T-helper 1 cell treated with Interleukin-12 subunit alpha and Interleukin-12 subunit beta and Interleukin-4 antibody, amounts not matched to agents 30 ng/mL and 1 ng/mL, for 36 hours (primary cell): ENCODE results near the gene SLC35A5. TPM values are rescaled to one million over a fixed set of nuclear protein-coding genes. Genes with fewer than 3 reads are reported as not detected.
"Not testable (repeated sequence)": the region's sequence is repeated elsewhere in the genome, so short reads cannot be mapped to it uniquely, and the experiment has no call there.

ENCODE experiments used
- intact Hi-C: fragments of 100-400 bp; cut with micrococcal nuclease; formaldehyde crosslinking; loops from one replicate; pipeline ENCODE4 v1.15.1; 2024
- total RNA-seq: library from RNA; stranded (reverse); gene quantifications from 2 replicates; pipeline ENCODE4 v1.2.3, GENCODE V29; 2022

Gene SLC35A5
- total RNA-seq = 19.8 and 22.4 TPM in 2 replicates

- intact Hi-C loops = loop anchor here (1.0 to 10.0 kb wide), 22 partner anchors 63 to 1653 kb away; partner anchors contain the start of genes ABHD10, ATP6V1A, BTLA and C3orf52
Observed at GRCh38 chr3:112561734-112562529, at the start of gene SLC35A5, which contains the start of gene ATG3. Gene SLC35A5, plus strand, starts transcription at chr3:112562045. Its CDS starts 1,359 bp downstream, at chr3:112563404. Gene ATG3, minus strand, starts transcription at chr3:112561962. Its CDS starts 434 bp downstream, at chr3:112561528.

- intact Hi-C loops = no loop called here
Observed at GRCh38 chr3:112512320-112512719, 49.5 kb upstream of the SLC35A5 start.

- intact Hi-C loops = loop anchor here (1.0 kb wide), 2 partner anchors 15 to 77 kb away; partner anchors contain the start of gene BTLA
Observed at GRCh38 chr3:112514527-112515128, 47.2 kb upstream of the SLC35A5 start.

GRCh38 chr3:112518970-112519369 is 42.9 kb upstream of the SLC35A5 start:
- intact Hi-C loops = loop anchor here (1.0 kb wide), 8 partner anchors 12 to 407 kb away; no protein-coding TSS in a partner anchor

GRCh38 chr3:112519424-112520001 is 42.3 kb upstream of the SLC35A5 start:
- intact Hi-C loops = loop anchor here (1.0 kb wide), 8 partner anchors 12 to 407 kb away; no protein-coding TSS in a partner anchor

- intact Hi-C loops = not testable (repeated sequence)
Observed at GRCh38 chr3:112524127-112524526, 37.7 kb upstream of the SLC35A5 start.

- intact Hi-C loops = no loop called here
Observed at GRCh38 chr3:112530573-112530972, 31.3 kb upstream of the SLC35A5 start.

- intact Hi-C loops = loop anchor here (1.0 kb wide), 5 partner anchors 12 to 420 kb away; no protein-coding TSS in a partner anchor
Observed at GRCh38 chr3:112531358-112531781, 30.5 kb upstream of the SLC35A5 start.

- intact Hi-C loops = no loop called here
Observed at GRCh38 chr3:112539825-112540650, 21.8 kb upstream of the SLC35A5 start.

- intact Hi-C loops = no loop called here
Observed at GRCh38 chr3:112546216-112546759, 15.6 kb upstream of the SLC35A5 start.

GRCh38 chr3:112550859-112551258 is 11.0 kb upstream of the SLC35A5 start:
- intact Hi-C loops = no loop called here

- intact Hi-C loops = no loop called here
Observed at GRCh38 chr3:112555535-112556170, 6.2 kb upstream of the SLC35A5 start.

- intact Hi-C loops = no loop called here
Observed at GRCh38 chr3:112557976-112558375, 3.9 kb upstream of the SLC35A5 start.

- intact Hi-C loops = loop anchor here (5.0 to 10.0 kb wide), 3 partner anchors 943 to 1654 kb away; partner anchors contain the start of gene ZDHHC23
Observed at GRCh38 chr3:112560307-112560706, 1.5 kb upstream of the SLC35A5 start.

GRCh38 chr3:112560721-112561483 is 943 bp upstream of the SLC35A5 start:
- intact Hi-C loops = loop anchor here (1.0 to 10.0 kb wide), 6 partner anchors 116 to 1654 kb away; partner anchors contain the start of genes CD96 and ZDHHC23

GRCh38 chr3:112561484-112561733 is 436 bp upstream of the SLC35A5 start:
- intact Hi-C loops = loop anchor here (1.0 to 10.0 kb wide), 6 partner anchors 116 to 1653 kb away; partner anchors contain the start of genes CD96 and ZDHHC23

- intact Hi-C loops = loop anchor here (5.0 to 10.0 kb wide), 3 partner anchors 947 to 1650 kb away; partner anchors contain the start of gene ZDHHC23
Observed at GRCh38 chr3:112564247-112564939, 2.5 kb downstream of the SLC35A5 start.

GRCh38 chr3:112564940-112565305 is 3.1 kb downstream of the SLC35A5 start:
- intact Hi-C loops = loop anchor here (5.0 to 10.0 kb wide), 3 partner anchors 948 to 1650 kb away; partner anchors contain the start of gene ZDHHC23
